ENCODE results near the gene PPP2R5B. TPM values are rescaled to one million over a fixed set of nuclear protein-coding genes. Genes with fewer than 3 reads are reported as not detected.

Gene PPP2R5B
- total RNA-seq, 6 donors from 2014 or later = 21.0 to 48.1 (median 27.5) TPM

GRCh38 chr11:64885367-64886286 is 38.9 kb upstream of the PPP2R5B start:
- DNase-seq = peak in 1 of 2 donors; percentile 72
- TF ChIP-seq POLR2AphosphoS5 (IDR thresholded peaks at IDR 0.05) (peak in 1 of 2 donors; percentile 87), POLR2A (IDR thresholded peaks at IDR 0.05) (no peak), CTCF (IDR thresholded peaks at IDR 0.05) (no peak), EP300 (IDR thresholded peaks at IDR 0.05) (peak in 1 of 4 donors; percentile 77)
- Histone ChIP-seq H3K4me1 (peaks cover 16 to 29% (median 28%) of the 10 kb centered on the region in 4 donors), H3K27ac (peak overlapping the region; percentile 17 to 74 (median 64)), H3K27me3 (no peaks in the 10 kb centered on the region), H3K9me3 (no peaks in the 10 kb centered on the region), H3K36me3 (no peaks in the 10 kb centered on the region), H3K4me3 (no peak overlapping the region)
- WGBS, 2 donors = 65 to 66% methylated on average over 14 to 15 of the region's 15 CpGs
- ATAC-seq (ENCODE audit: low FRiP score in 2 of 2) = peak; percentile 40 to 58

DNA sequence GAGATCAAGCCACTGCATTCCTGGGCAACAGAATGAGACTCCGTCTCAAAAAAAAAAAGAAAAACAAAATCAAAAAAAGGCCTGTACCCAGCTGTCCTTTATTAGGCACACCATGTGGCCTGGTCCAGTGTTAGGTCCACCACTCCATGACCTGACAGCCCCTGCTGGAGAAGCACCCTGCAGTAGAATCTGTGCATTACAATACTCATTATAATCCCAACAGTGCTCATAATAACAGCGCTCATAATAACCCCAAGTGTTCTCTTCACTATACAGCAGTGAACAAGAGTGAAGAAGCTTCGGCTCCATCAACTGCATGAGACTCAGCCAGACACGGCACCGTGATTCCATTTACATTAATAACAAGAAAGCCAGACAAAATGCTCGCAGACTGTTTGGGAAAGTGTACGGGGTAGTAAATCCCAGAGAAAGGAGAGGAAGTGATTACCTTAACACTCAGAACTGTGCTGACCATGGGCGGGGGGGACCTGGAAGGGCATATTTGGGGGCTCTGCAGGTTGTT is 37.2 kb upstream of the PPP2R5B start:
- peaks cover 12 to 25% (median 21%) of the 10 kb centered on the region in 4 donors for H3K4me1 ChIP-seq
- TF ChIP-seq CTCF (IDR thresholded peaks at IDR 0.05) (no peak), POLR2AphosphoS5 (IDR thresholded peaks at IDR 0.05) (no peak), POLR2A (IDR thresholded peaks at IDR 0.05) (no peak), EP300 (IDR thresholded peaks at IDR 0.05) (no peak)
- WGBS, 2 donors = 86% methylated on average over 8 of the region's 8 CpGs
- no peak overlapping the region for H3K4me3 ChIP-seq
- no peaks in the 10 kb centered on the region for H3K27me3 ChIP-seq
- peak overlapping the region in 3 of 4 donors; percentile 61 to 87 (median 77) for H3K27ac ChIP-seq
- DNase-seq (no peak), ATAC-seq (ENCODE audit: low FRiP score in 2 of 2) (no peak)
- H3K36me3 ChIP-seq = no peaks in the 10 kb centered on the region
- no peaks in the 10 kb centered on the region for H3K9me3 ChIP-seq

DNA sequence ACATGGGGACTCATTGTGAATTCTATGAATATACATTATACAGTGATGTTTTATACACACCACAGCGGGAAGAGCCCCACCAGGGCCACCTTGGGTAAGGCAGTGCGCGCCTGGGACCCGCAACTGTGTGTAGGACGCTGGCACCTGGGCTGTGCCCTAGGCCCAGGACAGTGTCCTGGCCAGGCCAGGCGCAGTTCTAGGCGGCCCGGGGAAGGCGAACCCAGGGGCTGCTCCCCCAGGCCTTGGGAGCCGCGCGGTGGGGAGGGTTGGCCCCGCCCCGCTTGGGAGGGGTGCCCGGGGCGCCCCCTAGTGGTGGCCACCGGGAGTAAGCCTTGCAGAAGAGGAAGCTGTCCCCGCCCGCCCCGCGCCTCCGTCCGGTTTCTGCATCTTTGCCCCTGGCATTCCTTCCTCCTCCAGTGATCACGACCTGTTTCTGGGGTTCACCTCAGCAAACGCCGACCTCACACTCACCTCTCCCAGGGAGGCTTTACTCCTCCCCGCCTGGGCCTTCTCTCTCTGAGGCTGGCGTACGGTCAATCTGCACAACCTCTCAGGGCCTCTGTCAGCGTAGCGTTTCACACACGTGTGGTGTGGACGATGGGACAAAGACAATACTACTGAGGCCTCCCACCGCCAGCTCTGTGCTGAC is 36.6 kb upstream of the PPP2R5B start:
- 11 to 16% methylated on average over 11 to 34 of the region's 34 CpGs for WGBS, 2 donors
- peaks cover 12 to 25% (median 21%) of the 10 kb centered on the region in 4 donors for H3K4me1 ChIP-seq
- H3K27ac ChIP-seq = peak overlapping the region in 3 of 4 donors; percentile 61 to 87 (median 77)
- DNase-seq (peak; percentile 88 to 96), ATAC-seq (ENCODE audit: low FRiP score in 2 of 2) (peak; percentile 91 to 96)
- H3K36me3 ChIP-seq = no peaks in the 10 kb centered on the region
- H3K4me3 ChIP-seq = peak overlapping the region in 3 of 4 donors; percentile 17 to 32 (median 32)
- H3K9me3 ChIP-seq = no peaks in the 10 kb centered on the region
- TF ChIP-seq CTCF (IDR thresholded peaks at IDR 0.05) (peak; percentile 95 to 98 (median 97)), EP300 (IDR thresholded peaks at IDR 0.05) (no peak), POLR2AphosphoS5 (IDR thresholded peaks at IDR 0.05) (peak in 1 of 2 donors; percentile 26), POLR2A (IDR thresholded peaks at IDR 0.05) (no peak)
- no peaks in the 10 kb centered on the region for H3K27me3 ChIP-seq

DNA sequence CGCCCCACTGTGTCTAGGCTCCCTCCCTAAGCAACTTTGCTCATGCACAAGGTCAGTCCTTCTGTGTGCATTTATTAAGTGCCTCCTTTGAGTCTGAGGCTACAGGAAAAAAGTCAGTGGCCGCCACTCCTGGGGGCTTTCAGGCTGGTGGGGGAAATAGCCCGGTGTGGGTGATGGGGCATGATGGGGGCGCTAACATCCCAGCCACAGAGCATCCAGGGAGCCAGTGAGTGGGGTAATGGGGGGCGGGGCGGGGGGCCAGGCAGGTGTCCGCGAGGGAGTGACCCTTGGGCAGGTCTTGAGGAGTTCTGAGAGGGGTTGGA is 36.1 kb upstream of the PPP2R5B start:
- Histone ChIP-seq H3K9me3 (no peaks in the 10 kb centered on the region), H3K27me3 (no peaks in the 10 kb centered on the region), H3K4me1 (peaks cover 16 to 27% (median 22%) of the 10 kb centered on the region in 4 donors), H3K27ac (peak overlapping the region in 2 of 4 donors; percentile 77 to 87), H3K4me3 (peak overlapping the region in 2 of 4 donors; percentile 32), H3K36me3 (no peaks in the 10 kb centered on the region)
- WGBS, 2 donors = 49 to 73% methylated on average over 6 to 7 of the region's 8 CpGs
- peak in 1 of 2 donors; percentile 21 for DNase-seq
- no peak for TF ChIP-seq POLR2AphosphoS5 (IDR thresholded peaks at IDR 0.05)
- no peak for TF ChIP-seq CTCF (IDR thresholded peaks at IDR 0.05)
- no peak for TF ChIP-seq EP300 (IDR thresholded peaks at IDR 0.05)
- TF ChIP-seq POLR2A (IDR thresholded peaks at IDR 0.05) = no peak
- ATAC-seq (ENCODE audit: low FRiP score in 2 of 2) = no peak
